Central memory CD4-positive, alpha-beta T cell (primary cell): ENCODE measurements around the gene CCDC80.
"Not testable (repeated sequence)": the region's sequence is repeated elsewhere in the genome, so short reads cannot be mapped to it uniquely, and the experiment has no call there.

Experiments
- DNase-seq: peaks from one replicate; pipeline ENCODE4 v3.0.0; 2022

CCDC80 gene

DNA sequence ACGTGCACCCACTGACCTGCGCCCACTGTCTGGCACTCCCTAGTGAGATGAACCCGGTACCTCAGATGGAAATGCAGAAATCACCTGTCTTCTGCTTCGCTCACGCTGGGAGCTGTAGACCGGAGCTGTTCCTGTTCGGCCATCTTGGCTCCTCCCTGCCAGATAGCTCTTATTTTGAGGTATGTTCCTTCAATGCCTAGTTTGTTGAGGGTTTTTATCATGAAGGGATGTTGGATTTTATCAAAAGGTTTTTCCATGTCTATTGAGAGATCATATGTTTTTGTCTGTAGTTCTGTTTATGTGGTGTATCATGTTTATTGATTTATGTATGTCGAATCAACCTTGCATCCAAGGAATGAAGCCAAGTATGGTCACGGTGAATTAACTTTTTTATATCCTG, 24.1 kb upstream of the CCDC80 start:
- not testable (repeated sequence) for DNase-seq

DNA sequence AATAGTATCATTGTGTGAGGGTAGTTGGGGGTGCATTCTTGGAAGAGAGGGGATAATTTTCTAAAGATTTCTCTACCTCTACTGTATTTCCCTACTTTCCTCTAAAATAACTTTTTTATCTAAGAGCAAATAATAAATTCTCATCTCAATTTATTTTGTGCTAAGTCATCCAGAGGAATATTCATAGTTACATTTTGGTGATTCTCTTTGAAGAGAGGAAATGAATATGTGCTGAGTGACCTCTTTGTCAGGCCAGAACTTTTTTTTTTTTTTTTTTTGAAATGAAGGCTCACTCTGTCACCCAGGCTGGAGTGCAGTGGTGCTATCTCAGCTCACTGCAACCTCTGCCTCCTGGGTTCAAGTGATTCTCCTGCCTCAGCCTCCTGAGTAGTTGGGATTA, 15.1 kb upstream of the CCDC80 start:
- DNase-seq: no peak

DNA sequence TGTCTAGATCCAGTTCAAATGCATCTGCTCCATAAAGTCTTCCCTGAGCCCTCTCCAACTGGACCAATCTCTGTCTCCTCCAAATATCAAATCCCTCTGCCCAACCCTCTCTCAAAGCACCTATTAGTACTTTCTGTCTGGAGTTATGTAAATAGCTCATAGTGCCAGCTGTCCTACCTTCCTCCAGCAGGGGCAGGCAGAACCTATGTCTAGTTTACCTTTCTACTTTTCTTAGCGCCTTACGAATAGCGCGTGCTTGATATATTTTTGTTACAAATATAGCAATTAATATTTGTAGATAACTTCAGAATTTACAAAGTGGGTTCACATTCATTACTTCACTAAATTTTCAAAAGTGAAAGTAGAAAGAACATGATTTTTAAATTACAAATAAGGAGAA, 14.0 kb upstream of the CCDC80 start:
- DNase-seq: no peak

DNA sequence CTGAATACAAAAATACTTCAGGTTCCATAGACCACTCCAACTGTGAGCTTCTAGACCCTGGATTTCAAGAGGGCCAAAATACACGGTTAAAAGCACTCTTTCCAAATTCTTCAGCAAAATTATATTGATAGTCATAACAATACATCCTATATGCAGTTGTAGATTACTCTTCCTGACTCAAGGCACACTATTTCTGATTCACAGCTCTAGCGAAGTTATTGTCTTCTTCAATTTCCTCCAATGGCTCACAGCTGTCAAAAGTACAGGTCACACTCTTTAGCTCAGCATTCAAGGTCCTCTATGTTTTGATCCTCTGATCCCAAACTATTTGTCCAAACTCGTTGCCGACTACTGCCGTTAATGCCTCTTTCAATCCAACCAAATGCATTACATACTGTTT, 13.5 kb upstream of the CCDC80 start:
- no peak for DNase-seq

DNA sequence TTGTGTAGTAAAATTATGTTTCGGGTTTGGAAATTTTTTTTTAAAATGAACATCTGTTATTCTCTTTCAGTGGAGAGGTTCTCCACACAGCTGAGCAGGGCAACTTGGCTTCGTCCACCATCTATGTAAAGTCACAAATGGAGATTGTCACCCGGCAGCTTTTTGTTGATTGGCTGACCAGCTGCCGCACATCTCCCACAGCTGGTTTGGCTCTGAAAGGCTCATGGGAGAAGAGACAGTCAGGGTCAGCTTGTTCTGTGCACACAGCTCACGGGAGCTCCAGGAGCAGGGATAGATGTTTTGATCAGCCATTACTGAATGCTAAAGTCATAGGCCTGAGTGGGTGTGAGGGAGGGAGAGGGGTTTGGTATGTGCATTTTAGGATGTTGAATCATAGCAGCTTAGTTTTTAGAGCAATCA, 12.9 kb upstream of the CCDC80 start:
- no peak for DNase-seq

DNA sequence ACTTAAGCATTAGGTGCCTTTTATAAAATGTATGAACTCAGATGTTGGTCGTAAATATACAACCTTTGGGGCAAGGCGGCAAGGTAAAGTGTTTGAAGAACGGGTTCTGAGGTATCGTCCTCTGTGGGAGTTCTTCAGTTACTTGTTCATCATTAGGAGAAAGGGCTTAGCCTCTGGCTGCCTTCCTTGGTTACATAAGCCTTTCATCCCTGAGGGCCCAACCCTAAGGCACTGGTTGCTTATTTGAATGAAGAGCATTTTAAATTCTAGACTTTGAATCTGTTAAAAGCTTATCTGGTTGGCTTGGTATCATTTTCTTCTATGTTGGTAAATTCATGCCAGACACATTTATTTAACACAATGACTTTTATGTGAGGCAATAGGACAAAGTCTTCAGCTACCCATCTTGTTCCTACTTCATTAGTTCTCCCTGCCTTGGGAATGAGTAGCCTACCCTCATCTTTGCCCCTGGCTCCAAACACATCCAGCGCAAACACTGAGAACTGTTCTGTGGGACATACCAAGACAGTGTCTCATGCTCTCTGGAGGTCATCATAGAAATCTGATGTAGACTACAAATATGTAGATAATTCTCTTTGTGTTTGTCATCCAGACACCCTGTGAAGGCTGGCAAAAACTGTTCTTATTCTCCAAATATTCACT, 12.4 kb upstream of the CCDC80 start:
- DNase-seq: no peak

DNA sequence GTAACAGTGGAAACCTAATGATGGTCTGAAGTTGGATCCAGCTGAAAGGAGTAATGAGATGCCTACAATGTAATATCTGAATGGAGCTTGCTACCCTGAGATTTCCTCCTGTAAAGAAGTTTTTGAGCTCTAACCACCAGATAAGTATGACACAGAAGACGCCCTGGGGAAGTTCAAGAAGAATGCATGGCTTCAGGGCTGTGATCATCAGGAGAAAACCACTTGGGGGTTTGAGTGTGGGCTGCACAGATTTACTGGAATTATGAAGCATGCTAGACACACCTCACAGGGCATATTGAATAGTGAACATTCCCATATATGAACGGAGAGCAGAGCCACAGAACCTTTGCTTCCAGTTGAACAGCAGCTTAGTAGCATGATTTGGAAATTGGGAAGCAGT, 10.6 kb upstream of the CCDC80 start:
- DNase-seq: no peak

DNA sequence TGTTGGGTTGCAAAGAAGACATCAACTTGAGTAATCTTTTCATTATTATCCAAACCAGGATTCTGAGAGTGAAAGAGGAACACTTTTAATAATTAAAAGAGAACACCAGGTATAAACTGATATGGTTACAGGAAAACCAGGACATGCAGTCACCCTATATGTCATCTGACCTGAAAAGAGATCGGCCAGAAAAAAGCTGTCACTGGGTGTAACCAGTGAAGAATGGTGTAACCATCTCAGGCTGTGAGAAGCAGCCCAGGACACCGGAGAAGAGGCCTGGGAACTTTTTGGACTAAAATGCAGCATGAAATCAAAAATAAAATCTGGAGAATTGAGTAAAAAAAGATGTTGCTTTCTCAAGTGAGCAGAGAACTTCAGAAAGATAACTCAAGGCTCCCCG, 10.1 kb upstream of the CCDC80 start:
- no peak for DNase-seq

DNA sequence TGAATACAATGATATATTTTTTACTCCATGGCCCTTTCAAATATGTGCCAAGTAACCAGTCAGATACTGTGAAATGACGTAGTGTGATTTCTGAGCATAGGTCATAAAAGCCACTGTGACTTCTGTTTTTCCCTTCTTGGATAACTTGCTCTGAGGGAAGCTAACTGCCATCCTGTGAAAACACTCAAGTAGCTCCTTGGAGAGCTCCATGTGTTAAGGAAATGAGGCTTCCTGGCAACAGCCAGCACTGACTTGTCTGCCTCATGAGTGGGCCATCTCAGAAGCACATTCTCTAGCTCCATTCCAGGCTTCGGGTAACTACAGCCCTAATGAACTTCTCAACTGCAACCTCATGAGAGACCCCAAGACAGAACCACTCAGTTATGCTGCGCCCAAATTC, 9.5 kb upstream of the CCDC80 start:
- DNase-seq: no peak

DNA sequence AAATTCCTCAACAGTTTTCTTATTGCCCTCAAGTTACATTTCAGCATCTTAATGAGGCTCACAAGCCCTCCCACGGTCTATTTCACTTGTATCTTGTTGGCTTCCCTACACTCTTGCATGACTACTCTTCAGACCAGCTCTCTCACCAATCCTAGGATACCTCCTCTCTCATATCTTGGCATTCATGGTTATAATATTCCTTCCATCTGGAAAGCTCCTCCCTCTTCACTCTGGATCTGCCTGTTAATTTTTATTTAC, 8.5 kb upstream of the CCDC80 start:
- no peak for DNase-seq

DNA sequence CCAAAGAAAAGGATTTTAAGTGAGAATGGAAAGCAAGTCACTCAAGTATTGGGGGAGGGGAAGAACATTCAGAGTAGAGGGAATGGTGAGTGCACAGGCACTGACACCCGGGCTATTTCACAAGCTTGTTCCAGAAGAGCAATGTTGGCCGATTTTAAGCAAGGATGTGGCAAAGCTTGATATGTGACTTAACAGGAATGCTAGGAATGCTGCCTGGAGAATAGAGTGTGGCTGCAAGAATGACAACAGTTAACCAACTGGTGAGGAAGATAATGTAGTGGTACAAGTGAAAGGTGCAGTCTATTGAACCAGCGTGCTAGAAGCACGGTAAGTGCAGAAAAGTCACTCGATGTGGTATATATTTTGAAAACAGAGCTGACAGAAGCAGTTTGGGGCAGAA, 6.2 kb upstream of the CCDC80 start:
- no peak for DNase-seq

DNA sequence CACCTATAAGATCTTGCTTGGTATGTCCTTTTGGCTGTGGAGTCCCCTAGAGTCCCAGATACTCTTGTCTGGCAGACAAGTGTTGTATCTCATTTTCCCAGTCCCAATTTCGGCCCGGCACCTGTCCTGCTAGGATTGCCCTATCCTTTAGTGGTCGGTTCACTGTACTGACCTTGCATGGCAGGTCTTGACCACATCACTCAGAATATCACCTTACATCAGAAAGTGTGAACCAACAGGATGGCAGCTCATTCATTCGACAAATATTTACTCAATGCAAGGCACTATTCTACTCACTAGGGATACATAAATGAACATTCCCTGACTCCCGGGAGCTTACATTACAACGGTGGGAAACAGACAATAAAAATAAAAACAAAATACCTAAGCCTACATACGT, 5.7 kb upstream of the CCDC80 start:
- no peak for DNase-seq

DNA sequence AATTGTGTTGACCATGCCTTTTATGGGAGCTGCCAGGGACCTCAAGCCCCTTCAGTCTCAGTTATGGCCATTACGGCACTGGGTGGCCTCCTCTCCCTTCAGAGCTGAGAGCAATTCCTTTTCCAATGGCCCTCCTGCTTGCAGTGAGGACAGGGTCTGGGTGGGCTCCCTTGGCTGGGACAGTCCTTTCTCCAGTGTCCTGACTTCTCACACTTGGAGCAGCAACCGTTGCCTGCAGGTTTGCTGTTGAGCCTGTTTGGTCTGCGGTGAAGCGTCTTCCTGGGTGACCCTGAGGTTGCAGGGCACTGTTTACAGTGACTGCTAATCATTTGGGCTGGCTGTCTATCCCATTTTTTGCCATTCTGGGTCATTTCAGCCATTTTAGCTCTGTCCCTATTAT, 3.5 kb upstream of the CCDC80 start:
- no peak for DNase-seq

DNA sequence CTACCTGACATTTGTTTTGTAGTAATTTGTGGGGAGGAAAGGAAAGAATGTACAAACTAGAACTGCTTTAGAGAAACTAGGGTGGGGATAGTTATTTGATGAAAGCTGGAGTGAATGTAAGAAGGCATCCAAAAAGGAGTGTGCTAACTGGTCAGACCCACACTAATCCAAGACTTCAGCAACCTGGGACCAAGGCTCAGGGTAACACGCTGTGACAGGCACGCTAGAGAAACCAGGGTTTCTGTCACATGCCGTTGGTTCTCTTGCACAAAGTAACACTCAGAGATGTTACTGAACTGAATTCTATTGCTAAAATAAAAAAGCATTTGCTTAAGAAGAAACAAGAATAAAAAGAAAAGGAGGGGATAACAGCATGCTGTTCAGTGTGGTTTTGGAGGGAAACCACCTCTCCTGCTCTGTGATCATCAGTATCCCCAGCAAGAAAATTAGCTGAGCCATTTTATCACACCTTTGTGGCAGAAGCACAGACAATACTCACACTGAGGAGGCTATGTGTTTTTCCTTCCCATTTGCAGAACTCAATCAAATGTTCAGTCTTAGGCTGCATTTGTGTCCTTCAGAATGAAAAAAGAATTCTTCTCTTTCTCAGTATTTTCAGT, 2.8 kb upstream of the CCDC80 start:
- DNase-seq: no peak

DNA sequence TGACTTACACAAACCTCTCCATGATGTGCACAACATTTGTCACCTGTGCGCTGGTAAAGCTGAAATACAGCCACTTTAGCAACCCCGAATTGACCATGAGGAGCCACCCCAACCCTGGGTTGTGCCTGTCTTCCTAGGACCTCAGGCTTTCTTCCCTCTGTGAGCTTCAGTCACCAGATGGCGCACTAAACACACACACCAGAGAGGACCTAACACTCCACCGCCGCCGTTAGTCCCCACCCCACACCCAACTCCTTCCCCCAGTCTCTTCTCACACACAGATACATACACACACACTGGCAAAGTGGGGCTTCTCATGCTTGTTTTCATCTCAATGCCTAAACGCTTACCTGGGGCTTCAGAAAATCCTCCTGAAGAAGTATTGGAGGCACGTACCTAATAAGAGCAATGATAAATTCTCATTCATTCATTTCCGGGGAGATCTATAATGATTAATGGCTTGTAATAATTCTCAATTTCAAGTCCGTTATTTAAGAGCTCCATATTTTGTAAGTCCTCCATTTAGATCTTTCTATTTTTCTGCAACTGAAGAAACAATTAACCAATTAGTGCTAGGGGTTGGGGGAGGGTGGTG, 2.1 kb upstream of the CCDC80 start:
- peak; percentile 70 for DNase-seq

DNA sequence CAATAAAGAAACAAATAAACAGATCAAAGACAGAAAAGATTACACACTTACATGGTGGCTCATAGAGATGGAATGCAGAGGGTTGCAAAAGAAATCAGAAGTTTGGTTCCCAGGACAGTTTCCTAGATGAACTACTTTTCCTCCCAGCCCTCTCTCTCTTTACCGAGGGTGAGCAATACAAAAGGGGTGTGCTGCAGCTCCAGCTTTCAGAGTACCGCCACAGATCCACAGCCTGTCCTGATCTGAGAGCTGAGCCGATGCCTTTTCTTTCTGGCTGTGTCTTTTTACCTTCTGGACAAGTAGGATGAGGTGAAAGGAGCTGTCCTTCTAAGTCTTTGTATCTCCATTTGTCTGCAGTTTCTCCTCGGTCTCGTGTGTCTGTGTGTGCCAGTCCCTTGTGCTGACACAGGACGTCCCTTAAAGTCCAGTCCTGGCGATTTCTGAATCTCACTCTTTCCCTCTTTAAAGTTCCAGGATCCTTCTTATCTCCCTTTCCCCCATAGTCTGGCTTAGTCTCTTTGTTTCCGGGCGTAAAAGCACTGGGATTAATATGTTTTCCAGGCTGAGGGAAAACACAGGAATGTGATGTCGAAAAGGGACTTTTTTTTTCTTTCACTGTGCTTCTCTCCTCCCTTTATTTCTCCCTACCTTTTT, 540 bp downstream of the CCDC80 start:
- no peak for DNase-seq

DNA sequence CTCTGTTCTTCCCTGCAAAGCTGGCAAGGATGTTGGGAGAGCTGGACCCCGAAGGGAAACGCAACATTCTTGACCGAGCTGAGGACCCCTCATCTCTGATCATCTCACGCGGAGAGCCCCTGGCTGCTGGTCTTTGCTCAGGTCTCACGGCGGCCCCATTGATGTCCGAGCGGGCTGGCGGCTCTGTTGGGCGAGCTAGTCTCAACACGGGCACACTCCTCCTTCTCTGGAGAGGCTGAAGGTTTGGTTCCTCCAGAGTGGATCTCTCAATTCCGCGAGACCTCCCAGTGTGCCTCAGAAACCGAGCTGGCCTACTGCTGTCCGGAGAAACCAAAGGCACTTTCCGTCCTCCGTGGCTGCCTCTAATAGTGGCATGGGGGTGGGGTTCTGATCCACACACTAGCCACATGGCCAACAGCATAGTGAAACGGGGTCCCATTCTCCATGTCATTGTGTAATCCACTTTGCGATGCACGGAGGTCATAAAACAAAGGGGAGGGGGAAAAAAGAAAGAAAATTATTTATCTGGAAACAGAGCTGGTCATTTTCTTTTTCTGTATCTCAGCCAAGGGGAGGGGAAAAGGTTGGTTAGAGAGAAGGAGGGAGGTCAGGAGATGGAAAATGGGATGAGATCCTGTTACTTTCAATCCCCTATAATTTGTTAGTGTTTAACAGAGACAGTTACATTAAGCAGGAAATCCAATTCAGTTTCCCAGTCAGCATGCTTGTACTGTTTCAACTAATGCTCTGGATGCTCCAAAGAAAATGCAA, 1.3 kb downstream of the CCDC80 start:
- no peak for DNase-seq

DNA sequence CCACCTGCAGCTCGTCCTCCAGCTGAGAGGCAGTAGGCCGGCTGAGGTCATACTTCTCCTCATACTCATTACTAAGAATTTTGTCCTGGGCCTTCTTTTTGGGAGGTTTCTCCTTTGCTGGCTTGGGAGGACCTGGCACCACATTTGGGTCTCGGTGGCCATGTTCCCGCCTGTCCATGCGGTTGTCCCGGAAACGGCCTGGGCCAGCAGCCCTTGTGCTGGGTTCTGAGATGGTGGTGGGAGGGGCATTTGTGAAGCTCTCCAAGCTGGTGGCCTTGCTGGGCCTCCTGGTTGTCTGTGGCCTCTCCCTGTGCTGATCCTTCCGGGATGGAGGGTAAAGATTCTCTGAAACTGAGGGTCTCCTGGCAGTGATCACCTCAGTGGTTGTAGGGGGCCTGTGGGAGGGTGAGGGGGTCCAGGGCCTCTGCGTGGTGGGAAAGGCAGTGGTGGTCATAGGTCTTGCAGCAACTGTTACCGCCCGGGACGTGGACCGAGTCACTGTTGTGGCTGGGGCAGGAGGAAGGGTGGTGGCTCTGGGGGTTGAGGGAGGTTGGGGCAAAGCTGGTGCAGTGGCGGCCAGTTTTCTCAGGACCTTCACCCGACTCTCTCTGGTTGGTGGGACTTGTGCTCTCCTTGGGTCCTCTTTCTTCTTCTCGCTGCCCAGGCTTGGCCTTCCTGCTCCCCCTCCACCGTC, 2.5 kb downstream of the CCDC80 start:
- DNase-seq: no peak

DNA sequence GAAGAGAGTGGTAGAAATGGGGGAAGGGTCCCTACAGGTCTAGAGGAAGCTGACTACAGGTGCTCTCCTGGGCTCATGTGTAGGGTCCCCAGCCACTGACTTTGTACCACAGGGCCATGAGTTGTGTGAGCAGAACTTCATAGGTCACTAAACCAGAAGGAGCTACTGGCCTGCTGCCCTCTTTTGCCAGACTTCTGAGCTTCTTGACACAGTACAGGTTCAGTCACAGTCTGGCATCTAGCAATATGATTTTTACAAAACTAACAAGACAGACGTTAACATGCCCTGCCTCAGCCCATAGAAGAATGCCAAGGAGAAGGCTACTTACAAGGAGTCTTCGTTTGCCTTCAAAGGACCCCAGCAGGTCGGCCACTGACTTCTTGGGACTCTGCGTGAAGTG, 3.2 kb downstream of the CCDC80 start:
- no peak for DNase-seq

DNA sequence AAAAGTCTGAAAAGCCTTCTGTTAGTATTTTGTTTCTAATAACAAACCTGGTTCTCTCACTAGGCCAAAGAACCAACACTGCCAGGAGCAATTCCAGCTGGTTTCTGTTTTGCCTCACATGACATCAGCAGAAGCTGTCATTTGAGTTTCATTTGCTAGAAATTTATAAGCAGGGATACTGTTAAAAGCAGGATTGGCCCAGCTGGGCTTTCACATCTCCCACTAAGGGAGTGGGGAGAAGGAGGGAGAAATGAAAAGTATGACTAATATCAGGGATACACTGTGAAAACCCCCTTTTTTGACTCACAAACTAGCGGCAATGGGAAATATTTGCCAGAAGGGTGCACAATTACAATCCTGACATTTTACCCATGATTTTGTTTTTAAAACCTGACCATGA, 5.3 kb downstream of the CCDC80 start:
- no peak for DNase-seq

DNA sequence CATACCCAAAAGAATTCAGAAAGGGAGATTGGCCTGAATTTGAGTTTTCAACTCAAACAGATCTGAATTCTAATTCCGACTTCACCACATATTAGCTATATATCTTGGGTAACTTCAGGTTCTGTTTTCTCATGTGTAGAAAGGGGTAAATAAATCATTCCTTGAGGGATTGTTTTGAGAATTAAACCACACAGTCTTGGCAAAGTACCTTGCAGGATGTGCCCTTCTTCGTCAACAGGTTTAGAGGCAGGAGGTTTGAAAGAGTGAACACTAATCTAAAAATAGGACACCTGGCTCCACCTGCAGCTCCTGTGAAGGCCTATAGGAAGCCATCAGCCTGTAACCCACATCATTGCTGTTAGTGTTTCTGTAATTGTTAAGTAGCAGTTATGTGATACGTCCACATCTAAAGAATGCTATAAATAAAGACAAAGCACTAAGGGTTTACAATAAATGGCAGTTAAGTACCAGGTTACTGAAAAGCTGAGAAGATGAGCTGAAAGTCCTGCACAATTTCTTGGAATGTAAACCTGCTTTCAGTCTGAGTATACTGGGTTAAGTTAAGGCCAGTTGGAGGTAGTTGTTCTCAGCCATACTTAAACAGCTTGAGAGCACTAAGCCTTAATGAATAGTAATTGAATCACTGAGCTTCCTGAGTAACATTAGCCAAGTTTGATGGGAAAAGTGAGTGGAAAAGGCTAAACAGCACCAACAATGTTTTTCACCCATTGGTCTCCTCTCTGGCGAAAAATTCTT, 6.0 kb downstream of the CCDC80 start:
- DNase-seq: no peak

DNA sequence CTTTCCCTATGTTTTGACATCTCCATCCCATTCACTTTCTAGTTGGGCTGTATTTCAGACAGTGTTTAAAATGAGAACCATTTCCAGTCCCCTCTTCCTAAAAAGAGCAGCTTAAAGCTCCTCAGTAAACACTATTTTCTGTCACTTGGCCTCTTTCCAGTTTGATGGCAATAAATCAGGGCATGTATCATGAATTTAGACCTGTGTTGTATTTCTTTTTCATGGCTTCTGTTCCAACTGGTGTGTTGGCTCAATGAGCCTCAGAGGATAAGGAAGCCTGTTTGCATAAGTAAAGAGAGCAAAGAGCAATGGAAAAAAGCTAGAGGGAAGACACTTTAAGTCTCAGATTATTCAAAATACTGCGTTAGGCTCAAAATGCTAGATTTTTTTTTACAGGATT, 7.2 kb downstream of the CCDC80 start:
- no peak for DNase-seq
